HFFc6 (cell line): ENCODE data around the gene LCN2. TPM values are rescaled to one million over a fixed set of nuclear protein-coding genes. Genes with fewer than 3 reads are reported as not detected.

ENCODE experiments used
- DNase-seq: peaks from one replicate; pipeline ENCODE4 v3.0.0-alpha.2; 2018
- H3K27ac Mint-ChIP-seq: 2 replicates; pipeline ENCODE4 v1.8.0; 2020; ENCODE audit warnings: mild to moderate bottlenecking, mixed read lengths
- H3K27me3 Mint-ChIP-seq: 2 replicates; pipeline ENCODE4 v1.8.0; 2021; ENCODE audit warnings: mild to moderate bottlenecking, moderate library complexity, mixed read lengths; ENCODE audit not compliant: insufficient read depth
- H3K36me3 Mint-ChIP-seq: 2 replicates; pipeline ENCODE4 v1.8.0; 2021; ENCODE audit warnings: low read depth, mixed read lengths
- H3K4me1 Mint-ChIP-seq: 2 replicates; pipeline ENCODE4 v1.8.0; 2020; ENCODE audit warnings: low read depth, mixed read lengths
- H3K4me3 Mint-ChIP-seq: 2 replicates; pipeline ENCODE4 v1.8.0; 2020; ENCODE audit warnings: mild to moderate bottlenecking, moderate library complexity, mixed read lengths
- H3K9me3 Mint-ChIP-seq: 2 replicates; pipeline ENCODE4 v1.8.0; 2020; ENCODE audit warnings: mild to moderate bottlenecking, mixed read lengths
- total RNA-seq, 6 experiments: library from RNA; stranded (reverse); fragmentation: NEBNext Ultra II Directional; extraction: Animal tissue kit (Norgen Biotek cat#: 25700); gene quantifications; 2 replicates in 1 of 6; 3 replicates in 5 of 6; pipeline ENCODE4 v1.2.3, GENCODE V29; 2021
- TF ChIP-seq, protein P1 (sequence below): fragments of 200-600 bp; sonication (generic); IDR thresholded peaks from 2 replicates; pipeline ENCODE4 v1.5.0; 2021; ENCODE audit warnings: antibody characterized with exemption, mild to moderate bottlenecking

The LCN2 gene
- total RNA-seq, 6 experiments from 2014 or later: not detected

GRCh38 chr9:128106181-128106939, 42.9 kb upstream of the LCN2 start:
- H3K27ac Mint-ChIP-seq: no peak overlapping the region
- TF ChIP-seq, protein P1, sequence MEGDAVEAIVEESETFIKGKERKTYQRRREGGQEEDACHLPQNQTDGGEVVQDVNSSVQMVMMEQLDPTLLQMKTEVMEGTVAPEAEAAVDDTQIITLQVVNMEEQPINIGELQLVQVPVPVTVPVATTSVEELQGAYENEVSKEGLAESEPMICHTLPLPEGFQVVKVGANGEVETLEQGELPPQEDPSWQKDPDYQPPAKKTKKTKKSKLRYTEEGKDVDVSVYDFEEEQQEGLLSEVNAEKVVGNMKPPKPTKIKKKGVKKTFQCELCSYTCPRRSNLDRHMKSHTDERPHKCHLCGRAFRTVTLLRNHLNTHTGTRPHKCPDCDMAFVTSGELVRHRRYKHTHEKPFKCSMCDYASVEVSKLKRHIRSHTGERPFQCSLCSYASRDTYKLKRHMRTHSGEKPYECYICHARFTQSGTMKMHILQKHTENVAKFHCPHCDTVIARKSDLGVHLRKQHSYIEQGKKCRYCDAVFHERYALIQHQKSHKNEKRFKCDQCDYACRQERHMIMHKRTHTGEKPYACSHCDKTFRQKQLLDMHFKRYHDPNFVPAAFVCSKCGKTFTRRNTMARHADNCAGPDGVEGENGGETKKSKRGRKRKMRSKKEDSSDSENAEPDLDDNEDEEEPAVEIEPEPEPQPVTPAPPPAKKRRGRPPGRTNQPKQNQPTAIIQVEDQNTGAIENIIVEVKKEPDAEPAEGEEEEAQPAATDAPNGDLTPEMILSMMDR: peak; percentile 45
- no peak overlapping the region for H3K4me3 Mint-ChIP-seq

DNA sequence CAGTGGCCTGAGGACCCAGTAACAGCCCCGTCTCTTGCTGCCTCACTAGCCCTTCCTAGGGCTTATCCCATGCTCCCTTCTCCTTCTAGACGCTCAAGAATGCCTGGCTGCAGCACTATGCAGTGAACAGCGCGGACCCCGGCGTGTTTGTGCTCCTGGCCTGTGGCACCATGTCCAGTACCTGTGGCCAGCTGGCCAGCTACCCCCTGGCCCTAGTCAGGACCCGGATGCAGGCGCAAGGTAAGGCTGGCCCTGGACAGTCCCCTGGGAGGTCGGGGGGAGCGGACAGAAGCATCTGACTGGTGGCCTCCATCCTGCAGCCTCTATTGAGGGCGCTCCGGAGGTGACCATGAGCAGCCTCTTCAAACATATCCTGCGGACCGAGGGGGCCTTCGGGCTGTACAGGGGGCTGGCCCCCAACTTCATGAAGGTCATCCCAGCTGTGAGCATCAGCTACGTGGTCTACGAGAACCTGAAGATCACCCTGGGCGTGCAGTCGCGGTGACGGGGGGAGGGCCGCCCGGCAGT, 42.2 kb upstream of the LCN2 start:
- Mint-ChIP-seq H3K27me3 (peaks cover 11% of the 10 kb centered on the region), H3K9me3 (no peaks in the 10 kb centered on the region), H3K27ac (no peak overlapping the region), H3K4me1 (peaks cover 5% of the 10 kb centered on the region; the same call in 1 of the 2 replicates), H3K4me3 (no peak overlapping the region), H3K36me3 (peaks cover 30% of the 10 kb centered on the region)
- no peak for DNase-seq
- TF ChIP-seq, protein P1: no peak

More at GRCh38 chr9:128106181-128106939, 42.9 kb upstream of the LCN2 start:
- H3K4me1 Mint-ChIP-seq: peaks cover 5% of the 10 kb centered on the region
- peaks cover 32% of the 10 kb centered on the region for H3K36me3 Mint-ChIP-seq
- no peak for DNase-seq
- peaks cover 14% of the 10 kb centered on the region for H3K27me3 Mint-ChIP-seq
- H3K9me3 Mint-ChIP-seq: no peaks in the 10 kb centered on the region

GRCh38 chr9:128107468-128108268, 41.6 kb upstream of the LCN2 start:
- TF ChIP-seq, protein P1: no peak
- Mint-ChIP-seq H3K36me3 (peaks cover 24% of the 10 kb centered on the region), H3K4me3 (no peak overlapping the region), H3K9me3 (no peaks in the 10 kb centered on the region), H3K27me3 (peaks cover 9% of the 10 kb centered on the region), H3K27ac (0 out of 2 replicates have a peak overlapping the region, but pooled peaks have one; percentile 16), H3K4me1 (peaks cover 5% of the 10 kb centered on the region; the same call in 1 of the 2 replicates)
- DNase-seq: no peak

GRCh38 chr9:128108269-128109049, 40.8 kb upstream of the LCN2 start:
- peaks cover 20% of the 10 kb centered on the region for H3K36me3 Mint-ChIP-seq
- TF ChIP-seq, protein P1: no peak
- no peak overlapping the region for H3K27ac Mint-ChIP-seq
- no peak overlapping the region for H3K4me3 Mint-ChIP-seq
- H3K4me1 Mint-ChIP-seq: peaks cover 5% of the 10 kb centered on the region; the same call in 1 of the 2 replicates
- no peaks in the 10 kb centered on the region for H3K9me3 Mint-ChIP-seq
- H3K27me3 Mint-ChIP-seq: peaks cover 8% of the 10 kb centered on the region
- DNase-seq: no peak
